Measurements from ENCODE around the gene LAMC2. TPM values are rescaled to one million over a fixed set of nuclear protein-coding genes. Genes with fewer than 3 reads are reported as not detected.

Gene LAMC2
- total RNA-seq, 1 experiment from 2014 or later: 642 TPM

GRCh38 chr1:183227422-183228346 is 41.6 kb downstream of the LAMC2 start:
- peak; percentile 76 for TF ChIP-seq CTCF (IDR thresholded peaks at IDR 0.05; ENCODE audit: unreplicated experiment)
- no TSS peak for BruUV-seq (replicated peaks)
- H3K36me3 Mint-ChIP-seq (ENCODE audit: insufficient read depth, unreplicated experiment): peaks cover 51% of the 10 kb centered on the region
- no peaks in the 10 kb centered on the region for H3K27me3 Mint-ChIP-seq (ENCODE audit: unreplicated experiment)
- H3K27ac Mint-ChIP-seq (ENCODE audit: unreplicated experiment): no peak overlapping the region
- DNase-seq: peak; percentile 65
- no peak overlapping the region for H3K4me3 Mint-ChIP-seq (ENCODE audit: low read depth, unreplicated experiment)
- H3K4me1 Mint-ChIP-seq (ENCODE audit: low read depth, unreplicated experiment): peaks cover 21% of the 10 kb centered on the region
- CTCF ChIA-PET: interaction anchor here (1.2 kb wide), 2 partner anchors 18 to 265 kb away, joined by 3 to 7 read pairs; no protein-coding TSS in a partner anchor
- intact Hi-C loops (cut with micrococcal nuclease; ENCODE audit: unreplicated experiment): no loop called here
- H3K9me3 Mint-ChIP-seq (ENCODE audit: low read depth, unreplicated experiment): no peaks in the 10 kb centered on the region

GRCh38 chr1:183228347-183229220 is 42.5 kb downstream of the LAMC2 start:
- no peak for DNase-seq
- peak; percentile 32 for TF ChIP-seq CTCF (IDR thresholded peaks at IDR 0.05; ENCODE audit: unreplicated experiment)
- no peaks in the 10 kb centered on the region for H3K27me3 Mint-ChIP-seq (ENCODE audit: unreplicated experiment)
- intact Hi-C loops (cut with micrococcal nuclease; ENCODE audit: unreplicated experiment): no loop called here
- H3K9me3 Mint-ChIP-seq (ENCODE audit: low read depth, unreplicated experiment): no peaks in the 10 kb centered on the region
- H3K4me3 Mint-ChIP-seq (ENCODE audit: low read depth, unreplicated experiment): no peak overlapping the region
- CTCF ChIA-PET: interaction anchor here (1.1 to 1.2 kb wide), 3 partner anchors 19 to 266 kb away, joined by 3 to 7 read pairs (median 3); no protein-coding TSS in a partner anchor
- no TSS peak for BruUV-seq (replicated peaks)
- H3K36me3 Mint-ChIP-seq (ENCODE audit: insufficient read depth, unreplicated experiment): peaks cover 58% of the 10 kb centered on the region
- peaks cover 30% of the 10 kb centered on the region for H3K4me1 Mint-ChIP-seq (ENCODE audit: low read depth, unreplicated experiment)
- H3K27ac Mint-ChIP-seq (ENCODE audit: unreplicated experiment): no peak overlapping the region

GRCh38 chr1:183230413-183230812 is 44.3 kb downstream of the LAMC2 start:
- Mint-ChIP-seq H3K27ac (ENCODE audit: unreplicated experiment) (no peak overlapping the region), H3K9me3 (ENCODE audit: low read depth, unreplicated experiment) (no peaks in the 10 kb centered on the region), H3K36me3 (ENCODE audit: insufficient read depth, unreplicated experiment) (peaks cover 75% of the 10 kb centered on the region), H3K27me3 (ENCODE audit: unreplicated experiment) (no peaks in the 10 kb centered on the region), H3K4me1 (ENCODE audit: low read depth, unreplicated experiment) (peaks cover 41% of the 10 kb centered on the region), H3K4me3 (ENCODE audit: low read depth, unreplicated experiment) (no peak overlapping the region)
- CTCF ChIA-PET: no interaction called here
- BruUV-seq (replicated peaks): no TSS peak
- no peak for TF ChIP-seq CTCF (IDR thresholded peaks at IDR 0.05; ENCODE audit: unreplicated experiment)
- no peak for DNase-seq
- intact Hi-C loops (cut with micrococcal nuclease; ENCODE audit: unreplicated experiment): no loop called here

- Mint-ChIP-seq H3K4me3 (ENCODE audit: low read depth, unreplicated experiment) (no peak overlapping the region), H3K27me3 (ENCODE audit: unreplicated experiment) (no peaks in the 10 kb centered on the region), H3K27ac (ENCODE audit: unreplicated experiment) (no peak overlapping the region), H3K36me3 (ENCODE audit: insufficient read depth, unreplicated experiment) (peaks cover 85% of the 10 kb centered on the region), H3K4me1 (ENCODE audit: low read depth, unreplicated experiment) (peaks cover 44% of the 10 kb centered on the region), H3K9me3 (ENCODE audit: low read depth, unreplicated experiment) (no peaks in the 10 kb centered on the region)
- BruUV-seq (replicated peaks): no TSS peak
- DNase-seq: no peak
- intact Hi-C loops (cut with micrococcal nuclease; ENCODE audit: unreplicated experiment): no loop called here
- CTCF ChIA-PET: no interaction called here
- TF ChIP-seq CTCF (IDR thresholded peaks at IDR 0.05; ENCODE audit: unreplicated experiment): no peak
Measured at GRCh38 chr1:183231545-183231944, 45.5 kb downstream of the LAMC2 start.
